OCI-LY7 (cell line): ENCODE measurements around the gene ISLR2.

Source experiments
- CTCF ChIP-seq: fragments of 200-600 bp; sonication (generic); conservative IDR thresholded peaks from 2 replicates; pipeline ENCODE4 v1.5.1; 2014; ENCODE audit warnings: mild to moderate bottlenecking, antibody characterized with exemption, low read length, moderate library complexity, mixed read lengths
- EZH2phosphoT487 ChIP-seq: fragments of 200-600 bp; sonication (generic); IDR thresholded peaks from 2 replicates; pipeline ENCODE4 v1.6.1; 2018; ENCODE audit warnings: low read depth, borderline replicate concordance, mild to moderate bottlenecking, mixed run types, antibody characterized with exemption, low read length, moderate library complexity, mixed read lengths

DNA sequence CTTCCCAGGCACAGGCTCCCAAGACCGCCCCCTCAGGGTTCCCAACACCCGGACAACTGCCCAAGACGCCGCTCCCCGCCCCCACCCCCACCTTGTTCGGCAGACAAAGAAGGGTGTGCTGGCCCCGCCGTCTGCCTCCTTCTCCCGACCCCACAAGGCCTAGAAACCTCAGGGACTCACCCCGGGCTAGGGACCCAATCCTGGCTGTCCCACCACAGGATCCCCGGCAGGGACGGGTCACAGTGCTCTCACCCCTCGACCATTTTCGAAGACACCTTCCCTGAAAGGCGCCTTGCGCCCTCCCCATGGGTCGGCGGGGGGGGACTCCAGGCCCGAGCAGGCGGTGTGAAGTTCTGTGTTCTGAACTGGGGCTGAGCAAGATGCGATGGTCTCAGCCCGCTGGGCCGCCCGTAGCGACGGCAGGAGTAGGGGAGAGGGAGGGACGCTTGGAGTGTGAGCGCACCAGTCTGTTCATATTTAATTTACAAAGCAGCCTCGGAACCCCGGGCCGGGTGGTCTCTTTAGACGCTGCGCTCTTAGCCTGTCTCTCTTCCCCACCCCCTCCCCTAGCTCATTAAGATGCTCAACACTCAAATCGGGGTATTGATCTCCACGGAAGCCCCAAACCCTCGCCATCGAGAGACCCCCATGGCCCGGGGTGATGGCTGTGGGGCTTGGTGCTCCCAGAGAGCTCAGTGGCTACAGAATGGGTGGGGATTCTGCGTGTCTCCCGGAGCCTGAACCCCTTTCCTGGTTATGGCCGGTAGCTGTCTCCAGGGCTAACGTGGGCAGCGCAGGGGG, 1.4 kb upstream of the ISLR2 start:
- TF ChIP-seq CTCF (no peak), EZH2phosphoT487 (no peak)
